Suprapubic skin (tissue), 3 donors: ENCODE measurements around the gene TEX26.

Experiments
- EP300 ChIP-seq: sonication (generic); formaldehyde crosslinking; IDR thresholded peaks from one replicate; pipeline ENCODE4 v1.6.1; 2017; ENCODE audit warnings: antibody characterized with exemption
- TF ChIP-seq, protein P1 (sequence below), 2 donors: fragments of 200-600 bp in 1 of 2; fragments of 450-650 bp in 1 of 2; sonication (generic) in 1 of 2; IDR thresholded peaks; one replicate each; pipeline ENCODE4 v1.5.1; 2016 to 2019; ENCODE audit warnings: antibody characterized with exemption in 2 of 2, mild to moderate bottlenecking in 1 of 2, moderate library complexity in 1 of 2

DNA sequence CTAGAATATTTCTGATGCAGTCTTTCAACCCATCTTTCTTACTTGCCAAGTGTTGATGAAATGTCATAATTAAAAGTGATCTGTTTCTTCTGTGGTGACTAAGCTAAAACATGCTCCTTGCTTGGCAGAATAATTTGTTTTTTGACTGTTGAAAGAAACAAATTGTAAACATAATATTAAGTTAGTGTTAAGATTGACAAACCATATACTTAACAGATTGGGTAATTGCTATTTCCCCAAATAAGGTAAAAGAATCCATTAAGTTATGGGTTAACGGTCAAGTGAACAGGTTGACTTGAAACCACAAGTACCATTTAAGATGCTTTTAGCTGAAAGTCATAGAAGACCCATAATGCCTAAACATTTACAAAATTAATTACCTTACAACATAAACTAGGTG lies 62.9 kb downstream of the TEX26 start:
- TF ChIP-seq, protein P1, sequence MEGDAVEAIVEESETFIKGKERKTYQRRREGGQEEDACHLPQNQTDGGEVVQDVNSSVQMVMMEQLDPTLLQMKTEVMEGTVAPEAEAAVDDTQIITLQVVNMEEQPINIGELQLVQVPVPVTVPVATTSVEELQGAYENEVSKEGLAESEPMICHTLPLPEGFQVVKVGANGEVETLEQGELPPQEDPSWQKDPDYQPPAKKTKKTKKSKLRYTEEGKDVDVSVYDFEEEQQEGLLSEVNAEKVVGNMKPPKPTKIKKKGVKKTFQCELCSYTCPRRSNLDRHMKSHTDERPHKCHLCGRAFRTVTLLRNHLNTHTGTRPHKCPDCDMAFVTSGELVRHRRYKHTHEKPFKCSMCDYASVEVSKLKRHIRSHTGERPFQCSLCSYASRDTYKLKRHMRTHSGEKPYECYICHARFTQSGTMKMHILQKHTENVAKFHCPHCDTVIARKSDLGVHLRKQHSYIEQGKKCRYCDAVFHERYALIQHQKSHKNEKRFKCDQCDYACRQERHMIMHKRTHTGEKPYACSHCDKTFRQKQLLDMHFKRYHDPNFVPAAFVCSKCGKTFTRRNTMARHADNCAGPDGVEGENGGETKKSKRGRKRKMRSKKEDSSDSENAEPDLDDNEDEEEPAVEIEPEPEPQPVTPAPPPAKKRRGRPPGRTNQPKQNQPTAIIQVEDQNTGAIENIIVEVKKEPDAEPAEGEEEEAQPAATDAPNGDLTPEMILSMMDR (IDR thresholded peaks at IDR 0.05), result no peak
- no peak for TF ChIP-seq EP300
